ENCODE data around the gene LCK. TPM values are rescaled to one million over a fixed set of nuclear protein-coding genes. Genes with fewer than 3 reads are reported as not detected.

The LCK gene
- total and polyA plus RNA-seq, 2 of the 8 experiments (the other 6 are each of a cell fraction or from before 2014, with no cell fraction given), result 75.3 to 122 TPM

- no peak overlapping the region for H3K14ac ChIP-seq (ENCODE audit: insufficient read length)
- H3K23ac ChIP-seq (ENCODE audit: insufficient read length), result no peak overlapping the region
- no peak overlapping the region for H3K4ac ChIP-seq (replicated peaks; ENCODE audit: insufficient read length, low read depth, low read length)
- H3K27me3 ChIP-seq (replicated peaks in 1 of 4; ENCODE audit: control insufficient read depth in 3 of 4, extremely low read depth in 1 of 4, insufficient read depth in 3 of 4, low read length in 3 of 4), result no peaks in the 10 kb centered on the region
- FAIRE-seq, result no peak
- no peaks in the 10 kb centered on the region for H3K23me2 ChIP-seq (ENCODE audit: low read depth, low read length)
- H2AFZ ChIP-seq (ENCODE audit: low read length), result no peak overlapping the region
- no peaks in the 10 kb centered on the region for H3K9me3 ChIP-seq (ENCODE audit: insufficient read depth in 2 of 2, low read depth in 1 of 2, low read length in 1 of 2)
- H2AK5ac ChIP-seq (ENCODE audit: low read depth, low read length), result no peak overlapping the region
- POLR2A ChIA-PET (ENCODE audit: partially characterized antibody), result interaction anchor here (1.2 to 13.4 kb wide), 4 partner anchors 9 to 111 kb away, joined by 3 to 321 read pairs (median 4); partner anchors contain the start of genes HDAC1 and MARCKSL1
- no peak overlapping the region for H3K56ac ChIP-seq (replicated peaks; ENCODE audit: insufficient read length, low read depth, low read length)
- H4K91ac ChIP-seq (replicated peaks; ENCODE audit: insufficient read length, low read length), result no peak overlapping the region
- CTCF ChIA-PET (ENCODE audit: partially characterized antibody), result no interaction called here
- no peak overlapping the region for H4K5ac ChIP-seq (ENCODE audit: insufficient read length, low read depth, low read length)
- no peak overlapping the region for H2BK15ac ChIP-seq (ENCODE audit: low read length)
- peaks cover 0 to 8% of the 10 kb centered on the region in 2 experiments for H4K20me1 ChIP-seq (replicated peaks in 1 of 2; ENCODE audit: control insufficient read depth in 1 of 2, insufficient read depth in 2 of 2, low read length in 2 of 2)
- no peak overlapping the region for H3K9ac ChIP-seq (replicated peaks in 1 of 4; ENCODE audit: extremely low read depth in 1 of 4, low read depth in 3 of 4, low read length in 3 of 4)
- H2BK20ac ChIP-seq (ENCODE audit: low read length), result no peak overlapping the region
- no peak overlapping the region for H4K8ac ChIP-seq (ENCODE audit: extremely low read depth, insufficient read depth, low read length)
- no peaks in the 10 kb centered on the region; the same call in 1 of the 2 replicates for H3K79me1 ChIP-seq (ENCODE audit: low read depth, low read length)
- H3K4me2 ChIP-seq (ENCODE audit: insufficient read depth in 1 of 2, low read depth in 2 of 2, low read length in 2 of 2), result no peak overlapping the region
- no peak overlapping the region for H2BK5ac ChIP-seq (ENCODE audit: low read depth, low read length)
- H3K4me1 ChIP-seq (replicated peaks in 1 of 4; ENCODE audit: control insufficient read depth in 3 of 4, insufficient read depth in 4 of 4, low read length in 3 of 4), result peaks cover 0 to 6% (median 2%) of the 10 kb centered on the region in 4 experiments; a peak in 5 of 7 replicates
- no peak overlapping the region for H2BK12ac ChIP-seq (ENCODE audit: low read depth, low read length)
- H3K18ac ChIP-seq (ENCODE audit: extremely low read depth, low read length), result no peak overlapping the region
- no peak for DNase-seq (ENCODE audit: low read depth in 1 of 2, low spot score in 2 of 2)
- no peak overlapping the region for H3K27ac ChIP-seq (ENCODE audit: low read depth, low read length)
- WGBS, 2 experiments (ENCODE audit: extremely low coverage in 1 of 2, insufficient coverage in 1 of 2, insufficient read length in 1 of 2, insufficient replicate concordance in 2 of 2, low coverage in 1 of 2, low lambda C conversion rate in 2 of 2, missing lambda C conversion rate in 1 of 2), result 97% methylated on average over 11 of the region's 11 CpGs; no CpG with 5 or more reads in 1 of the 2 experiments
- no peak overlapping the region for H3K4me3 ChIP-seq (ENCODE audit: extremely low read depth in 1 of 4, insufficient read depth in 2 of 4, low read depth in 3 of 4, low read length in 4 of 4)
- H2BK120ac ChIP-seq (replicated peaks; ENCODE audit: low read depth, low read length), result no peak overlapping the region
- H3K79me2 ChIP-seq (ENCODE audit: control insufficient read depth in 1 of 2, insufficient read depth in 2 of 2, low read length in 2 of 2), result no peaks in the 10 kb centered on the region
- H3K36me3 ChIP-seq (ENCODE audit: control insufficient read depth in 2 of 4, insufficient read depth in 4 of 4, low read length in 3 of 4), result peaks cover 16 to 65% (median 36%) of the 10 kb centered on the region in 4 experiments; a peak in 7 of 8 replicates
- no peak for TF ChIP-seq SP2 (IDR thresholded peaks at IDR 0.05; ENCODE audit: low read length)
- no peak for TF ChIP-seq TAF1 (IDR thresholded peaks at IDR 0.05; ENCODE audit: low read depth, low read length)
- no peak for TF ChIP-seq JUN (IDR thresholded peaks at IDR 0.05; ENCODE audit: low read depth, low read length)
- TF ChIP-seq EZH2 (IDR thresholded peaks at IDR 0.05; ENCODE audit: low read depth, low read length, severe bottlenecking), result no peak
- no peak for TF ChIP-seq RBBP5 (IDR thresholded peaks at IDR 0.05; ENCODE audit: borderline replicate concordance, low read depth, low read length)
- TF ChIP-seq KDM4A (IDR thresholded peaks at IDR 0.05; ENCODE audit: low read depth, low read length, severe bottlenecking), result no peak
- TF ChIP-seq ZNF274 (IDR thresholded peaks at IDR 0.05; ENCODE audit: borderline replicate concordance, extremely low read depth, low read length), result no peak
- no peak for TF ChIP-seq BRCA1 (IDR thresholded peaks at IDR 0.05; ENCODE audit: low read depth, low read length)
- TF ChIP-seq RAD21 (IDR thresholded peaks at IDR 0.05 in 1 of 2, conservative IDR thresholded peaks at IDR 0.05 in 1 of 2; ENCODE audit: low read depth in 2 of 2, low read length in 2 of 2), result no peak
- TF ChIP-seq SIRT6 (IDR thresholded peaks at IDR 0.05; ENCODE audit: low read length), result no peak
- no peak for TF ChIP-seq POLR2A (IDR thresholded peaks at IDR 0.05; ENCODE audit: control extremely low read depth in 1 of 2, low read depth in 2 of 2, low read length in 2 of 2)
- TF ChIP-seq CBX5 (IDR thresholded peaks at IDR 0.05; ENCODE audit: low read depth, low read length), result no peak
Measured at GRCh38 chr1:32327204-32327603, 76.1 kb downstream of the LCK start.
